AG04449 (cell line): ENCODE measurements around the gene RING1.

ENCODE experiments used
- CTCF ChIA-PET: fragments of 350-600 bp; formaldehyde crosslinking; extraction: SDS; loops from one replicate; lab custom pipeline; 2021; ENCODE audit warnings: antibody characterized with exemption; lab: Yijun Ruan, JAX
- POLR2A ChIA-PET: fragments of 400-600, 350-600 bp; formaldehyde crosslinking; extraction: SDS; loops from one replicate; lab custom pipeline; 2020; ENCODE audit warnings: antibody characterized with exemption, inconsistent platforms; lab: Yijun Ruan, JAX
- DNase-seq: peaks from one replicate; pipeline ENCODE4 v3.0.0-alpha.2; 2010; ENCODE audit warnings: low read depth, low spot score
- H3K4me3 ChIP-seq: 2 replicates; pipeline ENCODE4 v1.5.1; 2011; ENCODE audit warnings: low read depth, mild to moderate bottlenecking, control low read depth, low read length
- TF ChIP-seq, protein P1 (sequence below): IDR thresholded peaks from one replicate; pipeline ENCODE4 v1.5.1; 2011; ENCODE audit warnings: mild to moderate bottlenecking, moderate library complexity, low read length, control low read depth, inconsistent platforms; ENCODE audit not compliant: insufficient read depth; ENCODE audit errors: missing control alignments

RING1 gene

GRCh38 chr6:33198853-33199436 is 9.4 kb upstream of the RING1 start:
- CTCF ChIA-PET, result interaction anchor here (1.3 to 2.9 kb wide), 6 partner anchors 10 to 52 kb away, joined by 4 to 22 read pairs (median 12); partner anchors contain the start of gene RING1
- POLR2A ChIA-PET, result interaction anchor here (0.6 to 1.6 kb wide), 2 partner anchors 9 to 10 kb away, joined by 3 to 5 read pairs; partner anchors contain the start of gene RING1
- TF ChIP-seq, protein P1, sequence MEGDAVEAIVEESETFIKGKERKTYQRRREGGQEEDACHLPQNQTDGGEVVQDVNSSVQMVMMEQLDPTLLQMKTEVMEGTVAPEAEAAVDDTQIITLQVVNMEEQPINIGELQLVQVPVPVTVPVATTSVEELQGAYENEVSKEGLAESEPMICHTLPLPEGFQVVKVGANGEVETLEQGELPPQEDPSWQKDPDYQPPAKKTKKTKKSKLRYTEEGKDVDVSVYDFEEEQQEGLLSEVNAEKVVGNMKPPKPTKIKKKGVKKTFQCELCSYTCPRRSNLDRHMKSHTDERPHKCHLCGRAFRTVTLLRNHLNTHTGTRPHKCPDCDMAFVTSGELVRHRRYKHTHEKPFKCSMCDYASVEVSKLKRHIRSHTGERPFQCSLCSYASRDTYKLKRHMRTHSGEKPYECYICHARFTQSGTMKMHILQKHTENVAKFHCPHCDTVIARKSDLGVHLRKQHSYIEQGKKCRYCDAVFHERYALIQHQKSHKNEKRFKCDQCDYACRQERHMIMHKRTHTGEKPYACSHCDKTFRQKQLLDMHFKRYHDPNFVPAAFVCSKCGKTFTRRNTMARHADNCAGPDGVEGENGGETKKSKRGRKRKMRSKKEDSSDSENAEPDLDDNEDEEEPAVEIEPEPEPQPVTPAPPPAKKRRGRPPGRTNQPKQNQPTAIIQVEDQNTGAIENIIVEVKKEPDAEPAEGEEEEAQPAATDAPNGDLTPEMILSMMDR, result no peak
- no peak for DNase-seq
- peak overlapping the region; percentile 72 for H3K4me3 ChIP-seq

GRCh38 chr6:33199687-33200218 is 8.5 kb upstream of the RING1 start:
- H3K4me3 ChIP-seq, result peak overlapping the region; percentile 72
- CTCF ChIA-PET, result interaction anchor here (1.3 to 2.8 kb wide), 3 partner anchors 10 to 51 kb away, joined by 4 to 16 read pairs (median 12); no protein-coding TSS in a partner anchor
- TF ChIP-seq, protein P1, result no peak
- POLR2A ChIA-PET, result interaction anchor here (1.6 kb wide), 1 partner anchor 9 kb away, joined by 5 read pairs; the partner anchor contains the start of gene RING1
- no peak for DNase-seq

DNA sequence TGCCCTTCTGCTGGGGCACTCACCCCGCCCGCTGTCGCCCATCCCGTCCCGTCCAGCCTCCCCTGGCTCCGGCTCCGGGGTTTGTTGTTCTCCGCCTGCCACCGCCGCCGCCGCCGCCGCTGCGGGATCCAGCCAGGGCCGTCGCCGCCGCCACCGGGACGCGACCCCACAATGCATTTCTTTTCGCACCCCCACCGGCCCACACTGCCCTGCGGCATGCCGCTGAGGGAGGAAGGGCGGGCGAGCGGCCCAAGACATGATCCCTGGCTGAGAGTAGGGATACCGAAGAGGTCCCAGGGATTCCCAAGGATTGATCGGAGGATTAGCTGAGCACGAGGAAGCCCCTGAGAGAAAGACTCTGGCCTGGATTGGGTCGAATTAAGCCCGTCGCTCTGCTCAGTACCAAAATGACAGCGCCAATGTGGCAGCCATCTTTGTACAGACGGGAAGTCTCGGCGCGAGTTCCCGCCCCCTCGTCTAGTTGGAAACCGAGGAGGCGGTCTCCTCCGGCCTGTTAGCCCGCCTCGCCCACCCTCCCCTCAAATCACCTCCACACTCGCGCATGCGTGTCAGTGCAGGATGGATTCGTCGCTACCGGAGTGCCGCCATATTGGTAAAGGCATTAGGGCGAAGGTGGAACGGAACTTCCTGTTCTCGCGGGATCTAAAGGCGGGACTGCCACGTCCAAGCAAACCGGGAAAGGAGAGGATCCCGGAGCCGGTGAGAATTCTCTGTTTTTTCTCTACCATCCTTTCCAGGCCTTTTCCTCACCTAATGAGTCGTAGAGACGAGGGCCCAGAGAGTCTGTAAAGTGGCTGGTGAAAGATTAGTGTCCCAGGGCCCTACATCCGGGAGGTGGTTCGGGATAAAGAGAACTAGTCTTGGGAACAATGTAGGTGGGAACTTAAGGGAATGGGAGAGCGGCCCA is 7.8 kb upstream of the RING1 start, which contains the start of the genes RXRB and SLC39A7:
Gene RXRB, minus strand, starts transcription at position 447 of the 928 bp plus-strand sequence. Its CDS starts 189 bp downstream, at position 258.
Gene SLC39A7, plus strand, starts transcription at position 649 of the 928 bp plus-strand sequence. CDS start 379 bp downstream, outside the sequence.
- peak within 1 kb of the TSS; percentile 72 for H3K4me3 ChIP-seq
- CTCF ChIA-PET, result no interaction called here
- POLR2A ChIA-PET, result interaction anchor here (1.6 kb wide), 1 partner anchor 8 kb away, joined by 5 read pairs; the partner anchor contains the start of gene RING1

DNA sequence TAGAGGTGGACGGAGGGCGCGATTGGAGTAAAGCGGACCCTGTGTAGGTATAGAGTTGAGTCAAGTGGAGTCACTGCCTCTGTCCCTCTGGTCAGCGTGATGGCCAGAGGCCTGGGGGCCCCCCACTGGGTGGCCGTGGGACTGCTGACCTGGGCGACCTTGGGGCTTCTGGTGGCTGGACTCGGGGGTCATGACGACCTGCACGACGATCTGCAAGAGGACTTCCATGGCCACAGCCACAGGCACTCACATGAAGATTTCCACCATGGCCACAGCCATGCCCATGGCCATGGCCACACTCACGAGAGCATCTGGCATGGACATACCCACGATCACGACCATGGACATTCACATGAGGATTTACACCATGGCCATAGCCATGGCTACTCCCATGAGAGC is 7.2 kb upstream of the RING1 start:
- DNase-seq, result no peak
- H3K4me3 ChIP-seq, result peak overlapping the region; percentile 72
- TF ChIP-seq, protein P1, result no peak
- POLR2A ChIA-PET, result no interaction called here
- CTCF ChIA-PET, result no interaction called here

More for the DNA sequence above, 7.8 kb upstream of the RING1 start, which contains the start of the genes RXRB and SLC39A7:
- TF ChIP-seq, protein P1, result no peak
- DNase-seq, result peak; percentile 94

DNA sequence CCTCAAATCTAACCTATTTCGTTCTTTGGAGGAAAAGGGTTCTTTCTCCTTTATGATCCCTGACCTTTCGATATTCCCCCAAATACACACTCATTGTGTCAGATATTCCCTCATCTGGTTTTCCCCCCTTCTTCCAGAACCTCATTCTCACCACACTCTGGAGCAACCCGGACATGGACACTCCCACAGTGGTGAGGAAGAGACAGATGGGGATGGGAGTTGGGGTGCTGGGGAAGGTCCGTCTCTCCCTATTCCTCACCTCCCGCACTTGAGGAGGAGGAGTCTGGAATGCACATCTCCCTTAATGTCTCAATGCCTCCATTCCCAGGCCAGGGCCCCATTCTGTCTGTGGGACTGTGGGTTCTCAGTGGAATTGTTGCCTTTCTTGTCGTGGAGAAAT is 6.4 kb upstream of the RING1 start:
- POLR2A ChIA-PET, result no interaction called here
- no peak for DNase-seq
- CTCF ChIA-PET, result no interaction called here
- H3K4me3 ChIP-seq, result peak overlapping the region; percentile 72
- TF ChIP-seq, protein P1, result no peak
